HG02798 (cell line): ENCODE measurements around the gene HSPE1.
"Not testable (repeated sequence)": the region's sequence is repeated elsewhere in the genome, so short reads cannot be mapped to it uniquely, and the experiment has no call there.

Source experiments
- ATAC-seq: cut with Tn5 transposase; IDR thresholded peaks from one replicate; pipeline ENCODE4 v1.9.1; 2021; ENCODE audit warnings: mild to moderate bottlenecking; ENCODE audit not compliant: unreplicated experiment, poor library complexity

Gene HSPE1

GRCh38 chr2:197551260-197551659 is 51.1 kb downstream of the HSPE1 start:
- not testable (repeated sequence) for ATAC-seq
